IMR-90 (cell line): Measurements from ENCODE around the gene CSTA. TPM values are rescaled to one million over a fixed set of nuclear protein-coding genes. Genes with fewer than 3 reads are reported as not detected.

Experiments
- ATAC-seq: fragments of 200-7000 bp; cut with Tn5 transposase; 2 replicates; pipeline ENCODE4 v1.9.1; 2020; ENCODE audit warnings: low read depth, mild to moderate bottlenecking, moderate library complexity
- BruUV-seq: library from RNA; stranded (reverse); fragments of 400-500 nt; replicated peaks from 2 replicates; lab custom pipeline; 2021; lab: Mats Ljungman, UMichigan
- CTCF ChIA-PET: fragments of 300-600 bp; formaldehyde crosslinking; extraction: SDS; loops from one replicate; lab custom pipeline; 2021; ENCODE audit warnings: antibody characterized with exemption; lab: Yijun Ruan, JAX
- POLR2A ChIA-PET: fragments of 300-600 bp; sonication (Branson Sonifier 250); formaldehyde crosslinking; loops from one replicate; lab custom pipeline; 2022; ENCODE audit warnings: antibody characterized with exemption; ENCODE audit not compliant: unreplicated experiment; lab: Charles Lee
- DNase-seq: peaks from one replicate; pipeline ENCODE4 v3.0.0; 2013
- H2AFZ ChIP-seq: replicated peaks from 2 replicates; pipeline ENCODE3; 2013; ENCODE audit warnings: low read length, mild to moderate bottlenecking; ENCODE audit not compliant: poor library complexity
- H2AK5ac ChIP-seq: 2 replicates; pipeline ENCODE4 v1.6.1; 2013; ENCODE audit warnings: low read depth, low read length, inconsistent platforms
- H2AK9ac ChIP-seq: replicated peaks from 2 replicates; pipeline ENCODE3; 2013; ENCODE audit warnings: mild to moderate bottlenecking, low read depth, low read length, moderate library complexity; ENCODE audit not compliant: poor library complexity
- H2BK120ac ChIP-seq: 2 replicates; pipeline ENCODE4 v1.6.1; 2013; ENCODE audit warnings: low read depth, low read length, inconsistent platforms
- H2BK15ac ChIP-seq: 3 replicates; pipeline ENCODE4 v1.6.1; 2013; ENCODE audit warnings: low read depth, low read length, inconsistent platforms
- H2BK20ac ChIP-seq: 2 replicates; pipeline ENCODE4 v1.6.1; 2013; ENCODE audit warnings: low read depth, mild to moderate bottlenecking, inconsistent platforms, low read length, moderate library complexity
- H2BK5ac ChIP-seq: 2 replicates; pipeline ENCODE4 v1.6.1; 2013; ENCODE audit warnings: mild to moderate bottlenecking, low read depth, low read length, inconsistent platforms; ENCODE audit not compliant: poor library complexity, severe bottlenecking
- H3K14ac ChIP-seq: replicated peaks from 2 replicates; pipeline ENCODE4 v1.6.1; 2013; ENCODE audit warnings: low read depth, low read length, inconsistent platforms
- H3K18ac ChIP-seq: 2 replicates; pipeline ENCODE4 v1.6.1; 2013; ENCODE audit warnings: low read depth, low read length, control low read depth
- H3K23ac ChIP-seq: 2 replicates; pipeline ENCODE4 v1.6.1; 2013; ENCODE audit warnings: low read depth, low read length, inconsistent platforms
- H3K27ac ChIP-seq: 2 replicates; pipeline ENCODE4 v1.5.1; 2013; ENCODE audit warnings: mild to moderate bottlenecking, control low read depth, low read length; ENCODE audit not compliant: insufficient read depth
- H3K27me3 ChIP-seq: 2 replicates; pipeline ENCODE4 v1.6.1; 2013; ENCODE audit warnings: low read length; ENCODE audit not compliant: control insufficient read depth, insufficient read depth
- H3K36me3 ChIP-seq: 2 replicates; pipeline ENCODE4 v1.6.1; 2013; ENCODE audit warnings: low read length, mixed read lengths; ENCODE audit not compliant: control insufficient read depth, insufficient read depth
- H3K4ac ChIP-seq: 2 replicates; pipeline ENCODE4 v1.6.1; 2013; ENCODE audit warnings: low read depth, low read length, inconsistent platforms
- H3K4me1 ChIP-seq: 2 replicates; pipeline ENCODE4 v1.6.1; 2013; ENCODE audit warnings: low read length, mixed read lengths; ENCODE audit not compliant: control insufficient read depth, insufficient read depth
- H3K4me2 ChIP-seq: 2 replicates; pipeline ENCODE4 v1.6.1; 2013; ENCODE audit warnings: low read depth, mild to moderate bottlenecking, control low read depth, low read length, moderate library complexity
- H3K4me3 ChIP-seq: 2 replicates; pipeline ENCODE4 v1.5.1; 2013; ENCODE audit warnings: low read depth, mild to moderate bottlenecking, control low read depth, low read length, moderate library complexity; ENCODE audit not compliant: insufficient read depth
- H3K56ac ChIP-seq: 2 replicates; pipeline ENCODE4 v1.6.1; 2013; ENCODE audit warnings: low read length, inconsistent platforms; ENCODE audit not compliant: insufficient read depth; ENCODE audit errors: extremely low read depth
- H3K79me1 ChIP-seq, 2 experiments: 2 replicates each; pipeline ENCODE4 v1.6.1; 2013; ENCODE audit warnings: low read length in 2 of 2, inconsistent platforms in 1 of 2, low read depth in 1 of 2
- H3K9ac ChIP-seq: 2 replicates; pipeline ENCODE4 v1.6.1; 2013; ENCODE audit warnings: low read depth, low read length, control low read depth
- H3K9me1 ChIP-seq: 2 replicates; pipeline ENCODE4 v1.6.1; 2013; ENCODE audit warnings: low read length, inconsistent platforms; ENCODE audit not compliant: insufficient read depth
- H3K9me3 ChIP-seq: 2 replicates; pipeline ENCODE4 v1.6.1; 2013; ENCODE audit warnings: low read length; ENCODE audit not compliant: control insufficient read depth, insufficient read depth
- H4K20me1 ChIP-seq: 2 replicates; pipeline ENCODE4 v1.6.1; 2013; ENCODE audit warnings: low read length, inconsistent platforms; ENCODE audit not compliant: insufficient read depth
- H4K5ac ChIP-seq: 2 replicates; pipeline ENCODE4 v1.6.1; 2013; ENCODE audit warnings: mild to moderate bottlenecking, low read depth, low read length, control low read depth
- H4K8ac ChIP-seq, 2 experiments: 2 replicates each; pipeline ENCODE4 v1.6.1; 2013; ENCODE audit warnings: low read depth in 2 of 2, low read length in 2 of 2, control low read depth in 1 of 2, inconsistent platforms in 1 of 2
- H4K91ac ChIP-seq: 2 replicates; pipeline ENCODE4 v1.6.1; 2013; ENCODE audit warnings: low read depth, low read length, inconsistent platforms; ENCODE audit not compliant: insufficient read depth
- FOS ChIP-seq: fragments of 150-350 bp; IDR thresholded peaks from 2 replicates; pipeline ENCODE4 v1.6.1; 2016; ENCODE audit warnings: low read depth, low read length
- WGBS, 2 experiments: methylation state at CpG; one replicate each; pipeline versions ENCODE4 v1.1.5 to v1.1.7; 2013; ENCODE audit warnings: missing lambda C conversion rate in 2 of 2; ENCODE audit not compliant: insufficient read length in 1 of 2; ENCODE audit errors: extremely low coverage in 2 of 2; 5-methylcytosine and 5-hydroxymethylcytosine counted together
- dilution Hi-C: fragments of 300-500 bp; cut with HindIII; formaldehyde crosslinking; loops from one replicate; pipeline ENCODE4 v1.14.3; 2018; ENCODE audit warnings: low sequenced_read_pairs; ENCODE audit not compliant: unreplicated experiment
- in situ Hi-C: fragments of 300-500 bp; cut with MboI; formaldehyde crosslinking; loops from 3 replicates; pipeline ENCODE4 v1.14.3; 2019; ENCODE audit warnings: low sequenced_read_pairs, inconsistent platforms, mixed read lengths
- intact Hi-C: fragments of 100-400 bp; cut with micrococcal nuclease; formaldehyde crosslinking; loops from 2 replicates; pipeline ENCODE4 v1.10.0; 2022
- polyA plus RNA-seq, 3 experiments: library from polyadenylated mRNA; depleted of rRNA; stranded (reverse); fragments of >200 nt; gene quantifications; 2 replicates each; pipeline ENCODE4 v1.2.3, GENCODE V29; 2012; ENCODE audit warnings: low replicate concordance in 1 of 3
- total RNA-seq: library from RNA; depleted of rRNA; stranded (reverse); fragments of >200 nt; gene quantifications from 2 replicates; pipeline ENCODE4 v1.2.3, GENCODE V29; 2012
- TF ChIP-seq, protein P1 (sequence below): conservative IDR thresholded peaks from 2 replicates; pipeline ENCODE4 v1.5.1; 2012; ENCODE audit warnings: mild to moderate bottlenecking, low read depth, low read length, improper control_type of control experiment

Gene CSTA
- total and polyA plus RNA-seq, 2 of the 4 experiments (the other 2 are of a cell fraction): 0.17 TPM; not detected in 1

DNA sequence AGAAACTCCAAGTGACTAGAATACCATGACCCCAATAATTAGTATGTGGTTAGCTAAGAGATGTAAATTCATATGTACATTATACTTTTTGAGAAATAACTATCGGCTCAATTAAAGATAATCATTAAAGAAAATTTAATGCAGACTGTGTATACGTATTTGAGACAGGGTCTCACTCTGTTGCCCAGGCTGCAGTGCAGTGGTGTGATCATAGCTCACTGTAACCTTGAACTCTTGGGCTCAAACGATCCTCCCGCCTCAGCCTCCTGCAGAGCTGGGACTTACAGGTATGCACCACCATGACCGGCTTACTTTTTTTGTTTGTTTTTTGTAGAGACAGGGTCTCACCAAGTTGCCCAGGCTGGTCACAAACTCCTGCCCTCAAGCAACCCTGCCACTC, 8.7 kb upstream of the CSTA start:
- Histone ChIP-seq H3K79me1 (no peaks in the 10 kb centered on the region), H3K56ac (no peak overlapping the region), H3K9ac (no peak overlapping the region), H3K4ac (no peak overlapping the region), H3K27me3 (no peaks in the 10 kb centered on the region; the same call in 1 of the 2 replicates), H2AFZ (no peak overlapping the region), H2AK5ac (no peak overlapping the region), H3K27ac (no peak overlapping the region), H2BK5ac (no peak overlapping the region), H3K9me1 (no peaks in the 10 kb centered on the region), H3K36me3 (no peaks in the 10 kb centered on the region), H4K8ac (no peak overlapping the region), H3K23ac (no peak overlapping the region), H3K4me1 (no peaks in the 10 kb centered on the region), H2BK120ac (no peak overlapping the region), H3K9me3 (no peaks in the 10 kb centered on the region), H2BK15ac (no peak overlapping the region), H4K20me1 (no peaks in the 10 kb centered on the region), H4K91ac (no peak overlapping the region), H3K4me2 (no peak overlapping the region), H3K18ac (no peak overlapping the region), H4K5ac (no peak overlapping the region), H2BK20ac (no peak overlapping the region), H3K4me3 (no peak overlapping the region), H2AK9ac (no peak overlapping the region), H3K14ac (no peak overlapping the region)
- POLR2A ChIA-PET: no interaction called here
- dilution Hi-C loops: no loop called here
- in situ Hi-C loops: no loop called here
- no TSS peak for BruUV-seq
- no peak for TF ChIP-seq FOS
- TF ChIP-seq, protein P1, sequence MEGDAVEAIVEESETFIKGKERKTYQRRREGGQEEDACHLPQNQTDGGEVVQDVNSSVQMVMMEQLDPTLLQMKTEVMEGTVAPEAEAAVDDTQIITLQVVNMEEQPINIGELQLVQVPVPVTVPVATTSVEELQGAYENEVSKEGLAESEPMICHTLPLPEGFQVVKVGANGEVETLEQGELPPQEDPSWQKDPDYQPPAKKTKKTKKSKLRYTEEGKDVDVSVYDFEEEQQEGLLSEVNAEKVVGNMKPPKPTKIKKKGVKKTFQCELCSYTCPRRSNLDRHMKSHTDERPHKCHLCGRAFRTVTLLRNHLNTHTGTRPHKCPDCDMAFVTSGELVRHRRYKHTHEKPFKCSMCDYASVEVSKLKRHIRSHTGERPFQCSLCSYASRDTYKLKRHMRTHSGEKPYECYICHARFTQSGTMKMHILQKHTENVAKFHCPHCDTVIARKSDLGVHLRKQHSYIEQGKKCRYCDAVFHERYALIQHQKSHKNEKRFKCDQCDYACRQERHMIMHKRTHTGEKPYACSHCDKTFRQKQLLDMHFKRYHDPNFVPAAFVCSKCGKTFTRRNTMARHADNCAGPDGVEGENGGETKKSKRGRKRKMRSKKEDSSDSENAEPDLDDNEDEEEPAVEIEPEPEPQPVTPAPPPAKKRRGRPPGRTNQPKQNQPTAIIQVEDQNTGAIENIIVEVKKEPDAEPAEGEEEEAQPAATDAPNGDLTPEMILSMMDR: no peak
- intact Hi-C loops: no loop called here
- ATAC-seq: no peak
- DNase-seq: no peak
- 20% methylated on average over 1 of the region's 5 CpGs; no CpG with 5 or more reads in 1 of the 2 experiments for WGBS, 2 experiments
- CTCF ChIA-PET: no interaction called here
